Measurements from ENCODE around the gene IGFL2.

DNA sequence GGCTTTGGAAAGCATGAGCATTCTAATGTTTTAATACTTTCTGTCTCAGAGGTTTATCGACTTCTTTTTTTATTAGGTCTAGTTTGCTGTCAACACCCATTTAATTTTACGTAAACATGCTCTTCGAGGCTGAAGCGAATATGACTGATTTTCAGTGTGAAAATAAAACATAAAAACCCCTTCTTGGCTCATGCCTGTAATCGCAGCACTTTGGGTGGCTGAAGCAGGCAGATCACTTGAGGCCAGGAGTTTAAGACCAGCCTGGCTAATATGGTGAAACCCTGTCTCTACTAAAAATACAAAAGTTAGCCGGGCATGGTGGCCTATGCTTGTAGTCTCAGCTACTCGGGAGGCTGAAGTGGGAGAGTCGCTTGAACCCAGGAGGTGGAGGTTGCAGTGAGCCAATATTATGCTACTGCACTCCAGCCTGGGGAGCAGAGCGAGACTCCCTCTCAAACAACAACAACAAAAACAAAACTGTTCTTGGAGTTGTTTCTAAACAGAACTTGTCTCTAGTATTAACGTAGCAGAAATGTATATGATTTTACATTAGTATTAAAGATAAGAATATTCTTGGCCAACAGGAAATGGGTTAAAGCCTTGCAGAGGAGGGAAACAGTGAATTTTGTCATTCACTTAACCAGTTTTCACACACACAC, 16.4 kb upstream of the IGFL2 start:
- no peak for TF ChIP-seq POLR2A (IDR thresholded peaks at IDR 0.05)
- TF ChIP-seq, protein P1, sequence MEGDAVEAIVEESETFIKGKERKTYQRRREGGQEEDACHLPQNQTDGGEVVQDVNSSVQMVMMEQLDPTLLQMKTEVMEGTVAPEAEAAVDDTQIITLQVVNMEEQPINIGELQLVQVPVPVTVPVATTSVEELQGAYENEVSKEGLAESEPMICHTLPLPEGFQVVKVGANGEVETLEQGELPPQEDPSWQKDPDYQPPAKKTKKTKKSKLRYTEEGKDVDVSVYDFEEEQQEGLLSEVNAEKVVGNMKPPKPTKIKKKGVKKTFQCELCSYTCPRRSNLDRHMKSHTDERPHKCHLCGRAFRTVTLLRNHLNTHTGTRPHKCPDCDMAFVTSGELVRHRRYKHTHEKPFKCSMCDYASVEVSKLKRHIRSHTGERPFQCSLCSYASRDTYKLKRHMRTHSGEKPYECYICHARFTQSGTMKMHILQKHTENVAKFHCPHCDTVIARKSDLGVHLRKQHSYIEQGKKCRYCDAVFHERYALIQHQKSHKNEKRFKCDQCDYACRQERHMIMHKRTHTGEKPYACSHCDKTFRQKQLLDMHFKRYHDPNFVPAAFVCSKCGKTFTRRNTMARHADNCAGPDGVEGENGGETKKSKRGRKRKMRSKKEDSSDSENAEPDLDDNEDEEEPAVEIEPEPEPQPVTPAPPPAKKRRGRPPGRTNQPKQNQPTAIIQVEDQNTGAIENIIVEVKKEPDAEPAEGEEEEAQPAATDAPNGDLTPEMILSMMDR (IDR thresholded peaks at IDR 0.05), result no peak
